ENCODE results near the gene TMEM190.
"Not testable (repeated sequence)": the region's sequence is repeated elsewhere in the genome, so short reads cannot be mapped to it uniquely, and the experiment has no call there.

GRCh38 chr19:55329791-55330190 lies 46.8 kb upstream of the TMEM190 start:
- TF ChIP-seq CTCF, POLR2AphosphoS5 (IDR thresholded peaks at IDR 0.05): not testable (repeated sequence)

Data from gastroesophageal sphincter (tissue), 3 donors.